Left lung (tissue), 10 donors: ENCODE data around the gene PTRHD1. TPM values are rescaled to one million over a fixed set of nuclear protein-coding genes. Genes with fewer than 3 reads are reported as not detected.

ENCODE experiments used
- ATAC-seq: fragments of 200-7000 bp; cut with Tn5 transposase; one replicate; pipeline ENCODE4 v1.9.1; 2020; ENCODE audit warnings: moderate library complexity
- DNase-seq, 4 donors: peaks; one replicate each; pipeline ENCODE4 v3.0.0-alpha.2; 2013 to 2020
- H3K27ac ChIP-seq, 2 donors: fragments of 200-600 bp; sonication (generic) in 1 of 2; one replicate each; pipeline versions ENCODE4 v1.5.0 to v1.8.0; 2020 to 2021
- H3K27me3 ChIP-seq, 2 donors: fragments of 200-600 bp; sonication (generic) in 1 of 2; one replicate each; pipeline versions ENCODE4 v1.5.0 to v1.8.0; 2020 to 2021
- H3K36me3 ChIP-seq, 2 donors: fragments of 200-600 bp; sonication (generic) in 1 of 2; one replicate each; pipeline versions ENCODE4 v1.5.0 to v1.8.0; 2020 to 2021
- H3K4me1 ChIP-seq, 2 donors: fragments of 200-600 bp; one replicate each; pipeline ENCODE4 v1.8.0; 2021
- H3K4me3 ChIP-seq, 2 donors: fragments of 200-600 bp; sonication (generic) in 1 of 2; one replicate each; pipeline versions ENCODE4 v1.5.0 to v1.8.0; 2020 to 2021; ENCODE audit warnings: mild to moderate bottlenecking in 1 of 2
- H3K9me3 ChIP-seq, 2 donors: fragments of 200-600 bp; sonication (generic) in 1 of 2; one replicate each; pipeline versions ENCODE4 v1.5.0 to v1.8.0; 2020 to 2021
- CTCF ChIP-seq, 2 donors: fragments of 200-600 bp; sonication (generic) in 1 of 2; IDR thresholded peaks; one replicate each; pipeline versions ENCODE4 v1.5.0 to v1.8.0; 2021; ENCODE audit warnings: antibody characterized with exemption in 2 of 2
- intact Hi-C, 2 donors: fragments of 100-400 bp; cut with DNase I; formaldehyde crosslinking; loops; one replicate each; pipeline versions ENCODE4 v1.11.2 to v1.14.2; 2022
- polyA plus RNA-seq, 6 donors: library from polyadenylated mRNA; unstranded; fragments of 120-200 nt; gene quantifications; one replicate each; pipeline ENCODE4 v1.2.1, GENCODE V29; 2013; ENCODE audit not compliant: insufficient read length in 6 of 6
- total RNA-seq, 2 donors: library from RNA; stranded (reverse); fragmentation: NEBNext Ultra II Directional; extraction: Animal tissue kit (Norgen Biotek cat#: 25700); gene quantifications; one replicate each; pipeline ENCODE4 v1.2.1, GENCODE V29; 2021
- donor health status: DM: no; HTN: yes; CAD: no.
- donor health status: DM: no; HTN: no; CAD: no.

Gene PTRHD1
- total and polyA plus RNA-seq, 8 donors: 31.3 to 62.6 (median 49.8) TPM

GRCh38 chr2:24783641-24784040 lies 9.6 kb downstream of the PTRHD1 start:
- peaks cover 0 to 17% of the 10 kb centered on the region in 2 donors for H3K4me1 ChIP-seq
- no peak overlapping the region for H3K4me3 ChIP-seq
- no peaks in the 10 kb centered on the region for H3K27me3 ChIP-seq
- ATAC-seq (no peak), DNase-seq (no peak)
- H3K36me3 ChIP-seq: no peaks in the 10 kb centered on the region
- intact Hi-C loops: no loop called here
- TF ChIP-seq CTCF (IDR thresholded peaks at IDR 0.05): no peak
- H3K9me3 ChIP-seq: no peaks in the 10 kb centered on the region
- H3K27ac ChIP-seq: no peak overlapping the region

DNA sequence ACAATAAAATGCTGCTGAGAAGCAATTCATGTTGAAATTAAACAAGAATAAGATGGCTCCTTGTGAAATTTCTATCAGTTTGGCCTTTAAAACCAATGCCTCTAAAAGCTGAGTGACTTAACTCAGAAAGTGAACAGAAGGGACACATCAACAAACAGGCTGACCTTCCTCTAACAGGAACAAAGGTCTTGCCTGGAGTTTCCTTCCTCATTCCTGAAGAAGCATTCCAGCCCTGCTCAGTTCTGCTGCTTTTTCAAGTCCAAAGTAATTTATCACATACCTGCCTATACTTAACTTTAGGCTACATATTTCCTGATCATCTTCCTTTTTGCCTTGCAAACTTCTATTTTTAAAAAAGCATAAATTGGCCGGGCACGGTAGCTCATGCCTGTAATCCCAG lies 14.1 kb downstream of the PTRHD1 start:
- no peak for TF ChIP-seq CTCF (IDR thresholded peaks at IDR 0.05)
- Histone ChIP-seq H3K27me3 (no peaks in the 10 kb centered on the region), H3K27ac (no peak overlapping the region), H3K36me3 (no peaks in the 10 kb centered on the region), H3K4me1 (peaks cover 0 to 10% of the 10 kb centered on the region in 2 donors), H3K4me3 (no peak overlapping the region), H3K9me3 (no peaks in the 10 kb centered on the region)
- intact Hi-C loops: no loop called here
- DNase-seq (no peak), ATAC-seq (peak; percentile 88)

DNA sequence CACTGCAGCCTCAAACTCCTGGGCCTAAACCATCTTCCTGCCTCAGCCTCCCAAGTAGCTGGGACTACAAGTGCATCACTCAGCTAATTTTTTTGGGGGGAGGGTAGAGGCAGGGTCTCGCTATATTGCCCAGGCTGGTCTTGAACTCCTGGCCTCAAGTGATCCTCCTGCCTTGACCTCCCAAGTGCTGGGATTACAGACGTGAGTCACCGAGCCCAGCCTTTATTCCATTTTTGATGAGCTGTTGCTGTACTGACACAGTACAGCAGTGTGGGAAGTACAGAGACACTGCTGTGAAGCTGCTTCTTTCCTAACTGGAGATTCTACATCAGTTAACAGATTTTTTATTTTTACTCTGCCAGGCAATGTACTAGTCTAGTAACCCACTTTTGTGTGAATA lies 18.8 kb downstream of the PTRHD1 start:
- H3K4me3 ChIP-seq: no peak overlapping the region
- TF ChIP-seq CTCF (IDR thresholded peaks at IDR 0.05): no peak
- H3K4me1 ChIP-seq: peaks cover 0 to 7% of the 10 kb centered on the region in 2 donors
- intact Hi-C loops: no loop called here
- ATAC-seq (no peak), DNase-seq (no peak)
- H3K27me3 ChIP-seq: no peaks in the 10 kb centered on the region
- peaks cover 0 to 14% of the 10 kb centered on the region in 2 donors for H3K36me3 ChIP-seq
- H3K9me3 ChIP-seq: no peaks in the 10 kb centered on the region
- no peak overlapping the region for H3K27ac ChIP-seq

DNA sequence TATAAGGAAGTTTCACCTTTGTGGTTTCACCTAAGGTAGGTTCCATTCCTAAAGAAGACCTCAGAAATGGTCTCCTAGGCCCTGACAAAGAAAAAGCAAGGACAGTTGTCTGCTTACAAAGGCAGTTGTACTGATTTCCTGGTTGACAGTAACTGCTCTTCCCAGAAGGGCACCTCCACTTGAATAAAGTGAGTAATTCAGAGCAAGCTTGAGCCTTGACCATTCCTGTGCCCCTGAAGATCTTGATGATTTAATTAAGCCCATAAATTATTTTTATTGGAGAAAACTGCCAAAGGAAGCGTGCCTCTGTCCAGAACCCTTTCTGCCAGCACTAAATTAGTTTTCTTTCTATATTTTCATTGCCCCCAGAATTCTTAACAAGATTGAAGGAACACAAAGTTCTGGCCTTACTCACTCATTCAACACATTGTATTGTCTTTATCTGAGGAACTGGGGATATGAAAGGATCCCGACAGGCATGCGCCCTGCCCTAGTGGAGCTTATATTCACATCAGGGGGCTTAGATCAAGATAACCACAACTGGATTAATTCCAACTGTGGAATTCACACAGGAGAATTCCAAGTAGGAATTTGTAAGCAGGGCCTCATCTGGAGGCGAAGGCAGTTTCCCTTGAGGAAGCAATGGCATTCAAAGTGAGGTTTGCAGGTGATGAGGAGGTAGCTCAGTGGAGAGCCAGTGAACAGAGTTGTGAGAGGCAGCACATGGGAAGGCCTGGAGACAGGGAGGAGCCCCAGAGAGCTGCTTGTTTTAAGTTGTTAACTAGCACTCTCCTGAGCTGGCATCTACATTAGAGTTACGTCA lies 21.2 kb downstream of the PTRHD1 start:
- H3K4me1 ChIP-seq: no peaks in the 10 kb centered on the region
- ATAC-seq (peak; percentile 95), DNase-seq (peak in 1 of 4 donors; percentile 71)
- H3K9me3 ChIP-seq: no peaks in the 10 kb centered on the region
- no peaks in the 10 kb centered on the region for H3K27me3 ChIP-seq
- peaks cover 0 to 28% of the 10 kb centered on the region in 2 donors for H3K36me3 ChIP-seq
- intact Hi-C loops: no loop called here
- no peak overlapping the region for H3K4me3 ChIP-seq
- no peak for TF ChIP-seq CTCF (IDR thresholded peaks at IDR 0.05)
- H3K27ac ChIP-seq: no peak overlapping the region

DNA sequence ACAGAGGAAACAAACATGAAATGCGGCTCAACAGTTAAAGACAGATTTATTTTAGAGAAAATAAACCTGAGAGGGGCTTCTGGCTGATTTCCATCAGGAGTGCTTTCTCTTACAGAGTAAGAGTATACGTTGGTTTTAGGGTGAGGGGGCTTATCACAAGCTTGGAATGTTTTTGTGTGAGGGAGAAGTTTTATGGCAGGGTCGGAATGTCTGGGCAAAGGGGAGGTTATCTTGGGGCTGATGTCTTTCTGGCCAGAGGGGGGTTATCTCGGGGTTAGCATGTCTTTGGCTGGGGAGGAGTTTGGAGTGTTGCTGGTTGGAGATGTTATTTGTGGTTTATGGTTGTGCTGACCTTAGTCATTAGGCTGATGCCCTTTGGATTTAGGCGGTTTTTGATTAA lies 22.1 kb downstream of the PTRHD1 start:
- TF ChIP-seq CTCF (IDR thresholded peaks at IDR 0.05): no peak
- H3K4me3 ChIP-seq: no peak overlapping the region
- peaks cover 0 to 28% of the 10 kb centered on the region in 2 donors for H3K36me3 ChIP-seq
- no peaks in the 10 kb centered on the region for H3K9me3 ChIP-seq
- DNase-seq (no peak), ATAC-seq (no peak)
- H3K4me1 ChIP-seq: no peaks in the 10 kb centered on the region
- H3K27ac ChIP-seq: no peak overlapping the region
- intact Hi-C loops: no loop called here
- no peaks in the 10 kb centered on the region for H3K27me3 ChIP-seq
